Astrocyte of the hippocampus (primary cell): ENCODE data around the gene RAD51B.

Experiments
- DNase-seq: peaks from one replicate; pipeline ENCODE4 v3.0.0; 2011; ENCODE audit warnings: low read depth, low spot score

Gene RAD51B

GRCh38 chr14:68401855-68402254 lies 582.3 kb downstream of the RAD51B start:
- no peak for DNase-seq

GRCh38 chr14:68402525-68403101 lies 583.0 kb downstream of the RAD51B start:
- no peak for DNase-seq

GRCh38 chr14:68403191-68404145 lies 583.9 kb downstream of the RAD51B start:
- no peak for DNase-seq

DNA sequence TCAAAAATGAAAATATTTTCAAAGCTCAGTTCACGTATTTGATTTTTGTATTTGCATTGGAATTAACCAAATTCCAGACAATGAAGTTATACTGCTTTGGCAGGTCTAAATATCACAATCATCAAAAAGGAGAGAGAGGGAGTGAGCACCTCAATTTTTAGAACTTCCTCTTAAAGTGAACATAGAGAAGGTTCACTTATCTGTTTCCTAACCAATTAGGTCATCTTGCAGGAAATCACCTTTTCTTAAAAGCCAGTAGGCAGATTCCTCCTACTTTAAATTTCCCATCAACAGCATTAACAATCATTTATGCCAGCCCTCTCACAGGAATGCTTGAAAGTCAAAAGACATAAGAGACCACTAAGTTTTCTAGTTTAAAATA lies 584.6 kb downstream of the RAD51B start:
- no peak for DNase-seq

- no peak for DNase-seq
Observed at GRCh38 chr14:68404652-68405183, 585.1 kb downstream of the RAD51B start.

DNA sequence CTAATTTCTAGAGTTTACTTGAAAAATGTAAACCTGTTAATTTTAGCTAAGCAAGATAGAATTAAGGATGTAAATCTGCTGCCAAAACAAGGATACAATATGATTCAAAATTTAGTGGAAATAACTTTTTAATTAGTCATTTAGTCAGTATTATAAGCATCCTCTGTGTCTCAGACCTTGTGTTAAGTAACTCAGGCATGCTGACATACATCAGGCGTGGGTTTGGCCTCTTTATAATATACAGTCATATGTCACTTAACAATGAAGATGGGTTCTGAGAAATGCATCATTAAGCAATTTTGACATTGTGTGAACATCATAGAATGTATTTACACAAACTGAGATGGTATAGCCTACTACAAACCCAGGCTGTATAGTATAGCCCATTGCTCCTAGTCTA lies 586.4 kb downstream of the RAD51B start:
- DNase-seq, result no peak

DNA sequence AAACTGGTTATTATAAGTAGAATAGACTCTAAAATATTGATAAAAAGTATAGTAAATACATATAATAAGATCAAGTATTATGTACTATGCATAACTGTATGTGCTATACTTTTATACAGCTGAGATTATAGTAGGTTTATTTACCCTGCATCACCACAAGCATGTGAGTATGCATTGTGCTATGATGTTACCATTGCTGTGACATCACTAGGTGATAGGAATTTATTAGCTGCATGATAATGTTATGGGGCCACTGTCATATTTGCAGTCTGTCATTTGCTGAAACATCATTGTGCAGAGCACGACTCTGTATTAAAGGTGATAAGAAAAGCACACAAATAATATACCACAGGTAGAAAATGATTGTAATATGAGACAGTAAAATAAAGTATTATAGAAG lies 587.7 kb downstream of the RAD51B start:
- no peak for DNase-seq

DNA sequence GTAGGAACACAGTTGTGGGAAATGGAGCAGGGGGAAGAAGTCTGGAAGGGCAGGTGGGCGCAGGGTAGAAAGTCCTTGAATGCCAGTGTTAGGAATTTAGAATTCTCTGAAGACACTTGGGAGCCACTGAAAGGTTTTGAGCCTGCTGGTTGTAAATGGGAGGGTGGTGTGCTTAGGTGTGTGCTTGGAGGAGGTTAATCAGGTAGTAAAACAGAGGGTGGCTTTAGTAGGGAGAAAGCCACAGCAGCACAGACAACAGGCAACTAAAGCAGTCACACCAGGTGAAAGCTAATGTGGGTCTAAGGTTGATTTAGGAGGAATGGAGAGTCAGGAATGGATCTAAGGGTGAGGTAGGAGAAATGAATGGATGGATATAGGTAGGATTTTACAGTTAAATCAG lies 588.2 kb downstream of the RAD51B start:
- no peak for DNase-seq

DNA sequence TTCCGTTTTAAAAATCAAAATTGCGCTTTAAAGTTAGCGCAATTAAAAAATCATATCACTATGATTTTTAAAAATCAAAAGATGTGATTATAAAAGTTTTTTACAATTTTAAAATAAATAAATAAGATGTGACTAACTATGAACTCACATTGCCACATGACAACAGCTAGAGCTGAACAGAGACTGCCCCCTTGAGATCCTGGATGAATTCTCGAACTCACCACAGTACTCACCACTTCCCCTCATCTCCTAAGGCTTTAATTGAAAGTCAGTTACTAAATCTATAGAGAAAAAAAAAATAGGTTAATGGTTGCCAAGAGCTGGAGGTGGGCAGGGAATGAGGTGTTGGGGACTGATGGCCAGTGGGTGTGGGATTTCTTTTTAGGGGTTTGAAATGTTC lies 589.1 kb downstream of the RAD51B start:
- DNase-seq, result no peak

- DNase-seq, result no peak
Observed at GRCh38 chr14:68409387-68409786, 589.8 kb downstream of the RAD51B start.

- DNase-seq, result no peak
Observed at GRCh38 chr14:68412505-68413465, 593.2 kb downstream of the RAD51B start.

GRCh38 chr14:68413509-68413908 lies 593.9 kb downstream of the RAD51B start:
- DNase-seq, result no peak

DNA sequence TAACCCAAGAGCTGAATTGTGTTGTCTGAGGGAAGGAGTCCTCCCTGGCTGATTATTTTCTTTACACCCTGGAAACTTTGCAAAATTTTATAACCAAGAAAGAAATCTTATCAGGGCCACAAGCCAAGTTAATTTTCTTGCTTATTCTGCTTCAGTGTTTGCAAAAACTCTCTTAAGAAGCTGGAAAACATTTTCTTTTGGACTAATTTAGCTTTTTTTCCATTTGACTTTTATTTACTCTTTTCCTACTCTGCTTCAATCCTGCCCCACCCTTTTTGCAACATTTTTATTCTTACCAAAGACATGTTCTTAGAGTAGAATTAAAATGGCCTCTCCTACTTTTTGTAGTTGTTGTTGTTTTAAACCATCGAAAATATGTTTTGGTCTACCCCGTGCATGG lies 594.5 kb downstream of the RAD51B start:
- DNase-seq, result no peak

- no peak for DNase-seq
Observed at GRCh38 chr14:68416171-68416570, 596.6 kb downstream of the RAD51B start.

GRCh38 chr14:68417009-68417650 lies 597.6 kb downstream of the RAD51B start:
- no peak for DNase-seq

- no peak for DNase-seq
Observed at GRCh38 chr14:68418174-68419118, 598.9 kb downstream of the RAD51B start.

DNA sequence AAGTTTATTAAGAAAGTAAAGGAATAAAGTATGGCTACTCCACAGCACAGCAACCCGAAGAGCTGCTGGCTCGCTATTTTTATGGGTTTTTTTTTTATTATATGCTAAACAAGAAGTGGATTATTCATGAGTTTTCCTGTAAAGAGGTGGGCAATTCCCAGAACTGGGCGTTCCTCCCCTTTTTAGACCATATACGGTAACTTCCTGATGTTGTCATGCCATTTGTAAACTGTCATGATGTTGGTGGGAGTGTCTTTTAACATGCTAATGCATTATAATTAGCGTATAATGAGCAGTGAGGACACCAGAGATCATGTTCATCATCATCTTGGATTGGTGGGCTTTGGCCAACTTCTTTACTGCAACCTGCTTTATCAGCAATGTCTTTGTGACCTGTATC lies 600.8 kb downstream of the RAD51B start:
- DNase-seq, result no peak

- DNase-seq, result no peak
Observed at GRCh38 chr14:68421116-68421515, 601.5 kb downstream of the RAD51B start.

DNA sequence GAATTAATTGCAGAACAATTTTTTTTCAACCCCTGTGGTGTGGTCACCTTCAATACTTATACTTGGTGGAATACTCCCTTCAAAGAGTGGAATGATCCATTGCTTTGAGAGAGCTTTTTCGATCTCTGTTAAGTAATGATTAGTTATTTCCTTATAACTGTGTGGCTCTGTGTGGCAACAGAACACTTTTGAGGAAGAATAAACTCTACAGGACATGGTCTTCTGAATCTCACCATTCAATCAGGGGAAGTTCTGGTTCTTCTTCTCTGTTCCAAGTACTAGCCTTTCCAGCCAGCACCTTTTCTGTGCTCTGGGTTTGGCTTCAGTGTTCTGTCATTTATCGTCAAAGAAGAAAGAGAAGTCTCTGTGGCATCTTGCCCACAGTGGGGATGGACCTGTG lies 604.1 kb downstream of the RAD51B start:
- DNase-seq, result no peak
